ENCODE results near the gene MAP3K2.

DNA sequence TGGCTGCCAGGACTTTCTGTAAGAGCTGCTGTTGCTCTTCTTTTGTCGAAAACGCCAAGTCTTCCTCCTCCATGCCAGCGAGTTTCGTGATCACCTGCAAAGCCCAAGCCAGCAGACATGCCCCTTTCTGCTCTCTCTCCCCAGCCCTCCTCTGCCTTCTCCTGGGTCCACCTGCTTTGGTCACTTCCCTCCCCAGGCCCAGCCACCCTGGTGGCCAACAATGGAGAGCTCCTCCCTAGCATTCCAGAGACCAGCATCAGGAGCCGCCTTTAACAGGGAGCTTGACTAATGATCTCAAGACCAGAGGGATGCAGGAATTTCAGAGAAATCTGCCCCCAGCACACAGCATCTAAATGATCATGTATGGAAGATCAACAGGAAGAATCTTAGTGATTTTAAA lies 128.4 kb downstream of the MAP3K2 start:
- TF ChIP-seq, protein P1, sequence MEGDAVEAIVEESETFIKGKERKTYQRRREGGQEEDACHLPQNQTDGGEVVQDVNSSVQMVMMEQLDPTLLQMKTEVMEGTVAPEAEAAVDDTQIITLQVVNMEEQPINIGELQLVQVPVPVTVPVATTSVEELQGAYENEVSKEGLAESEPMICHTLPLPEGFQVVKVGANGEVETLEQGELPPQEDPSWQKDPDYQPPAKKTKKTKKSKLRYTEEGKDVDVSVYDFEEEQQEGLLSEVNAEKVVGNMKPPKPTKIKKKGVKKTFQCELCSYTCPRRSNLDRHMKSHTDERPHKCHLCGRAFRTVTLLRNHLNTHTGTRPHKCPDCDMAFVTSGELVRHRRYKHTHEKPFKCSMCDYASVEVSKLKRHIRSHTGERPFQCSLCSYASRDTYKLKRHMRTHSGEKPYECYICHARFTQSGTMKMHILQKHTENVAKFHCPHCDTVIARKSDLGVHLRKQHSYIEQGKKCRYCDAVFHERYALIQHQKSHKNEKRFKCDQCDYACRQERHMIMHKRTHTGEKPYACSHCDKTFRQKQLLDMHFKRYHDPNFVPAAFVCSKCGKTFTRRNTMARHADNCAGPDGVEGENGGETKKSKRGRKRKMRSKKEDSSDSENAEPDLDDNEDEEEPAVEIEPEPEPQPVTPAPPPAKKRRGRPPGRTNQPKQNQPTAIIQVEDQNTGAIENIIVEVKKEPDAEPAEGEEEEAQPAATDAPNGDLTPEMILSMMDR (IDR thresholded peaks at IDR 0.05; ENCODE audit: low read depth, low read length, poor library complexity, severe bottlenecking) = no peak
- no peak for TF ChIP-seq EZH2phosphoT487 (IDR thresholded peaks at IDR 0.05; ENCODE audit: borderline replicate concordance, low read length)
